ENCODE measurements around the gene PANK3. TPM values are rescaled to one million over a fixed set of nuclear protein-coding genes. Genes with fewer than 3 reads are reported as not detected.

PANK3 gene
- total RNA-seq, 1 experiment from 2014 or later = 99.6 TPM

DNA sequence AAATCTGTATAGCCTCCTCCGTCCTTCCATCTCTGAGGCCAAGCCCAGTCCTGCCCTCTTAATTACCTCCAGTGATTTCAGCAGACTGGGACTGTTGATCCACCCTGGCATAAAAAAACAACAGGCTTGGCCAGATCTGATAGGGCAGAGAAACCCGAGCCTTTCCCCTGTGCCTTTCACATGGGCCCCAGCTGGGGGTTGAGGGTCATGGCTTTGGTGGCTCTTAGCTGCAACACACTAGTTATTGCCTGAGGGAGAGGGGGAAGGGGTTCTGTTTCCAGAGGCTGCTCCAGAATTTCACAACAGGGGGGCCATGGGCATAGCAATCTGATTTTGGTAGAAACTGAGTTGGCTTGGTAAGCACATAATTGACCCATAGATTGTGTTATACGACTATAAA is 21.2 kb upstream of the PANK3 start:
- POLR2A ChIA-PET = no interaction called here
- CTCF ChIA-PET = no interaction called here
- Mint-ChIP-seq H3K4me3 (ENCODE audit: unreplicated experiment) (no peak overlapping the region), H3K27ac (ENCODE audit: unreplicated experiment) (no peak overlapping the region), H3K36me3 (ENCODE audit: insufficient read depth, unreplicated experiment) (no peaks in the 10 kb centered on the region), H3K27me3 (ENCODE audit: insufficient read depth, unreplicated experiment) (no peaks in the 10 kb centered on the region), H3K9me3 (ENCODE audit: unreplicated experiment) (no peaks in the 10 kb centered on the region), H3K4me1 (ENCODE audit: low read depth, unreplicated experiment) (no peaks in the 10 kb centered on the region)
- TF ChIP-seq, protein P1, sequence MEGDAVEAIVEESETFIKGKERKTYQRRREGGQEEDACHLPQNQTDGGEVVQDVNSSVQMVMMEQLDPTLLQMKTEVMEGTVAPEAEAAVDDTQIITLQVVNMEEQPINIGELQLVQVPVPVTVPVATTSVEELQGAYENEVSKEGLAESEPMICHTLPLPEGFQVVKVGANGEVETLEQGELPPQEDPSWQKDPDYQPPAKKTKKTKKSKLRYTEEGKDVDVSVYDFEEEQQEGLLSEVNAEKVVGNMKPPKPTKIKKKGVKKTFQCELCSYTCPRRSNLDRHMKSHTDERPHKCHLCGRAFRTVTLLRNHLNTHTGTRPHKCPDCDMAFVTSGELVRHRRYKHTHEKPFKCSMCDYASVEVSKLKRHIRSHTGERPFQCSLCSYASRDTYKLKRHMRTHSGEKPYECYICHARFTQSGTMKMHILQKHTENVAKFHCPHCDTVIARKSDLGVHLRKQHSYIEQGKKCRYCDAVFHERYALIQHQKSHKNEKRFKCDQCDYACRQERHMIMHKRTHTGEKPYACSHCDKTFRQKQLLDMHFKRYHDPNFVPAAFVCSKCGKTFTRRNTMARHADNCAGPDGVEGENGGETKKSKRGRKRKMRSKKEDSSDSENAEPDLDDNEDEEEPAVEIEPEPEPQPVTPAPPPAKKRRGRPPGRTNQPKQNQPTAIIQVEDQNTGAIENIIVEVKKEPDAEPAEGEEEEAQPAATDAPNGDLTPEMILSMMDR (IDR thresholded peaks at IDR 0.05; ENCODE audit: insufficient read depth in 1 of 2, low read depth in 1 of 2, low read length in 1 of 2, severe bottlenecking in 1 of 2, unreplicated experiment in 1 of 2) = no peak
- peak in 1 of 2 experiments; percentile 52 for DNase-seq
- peaks cover 5% of the 10 kb centered on the region for H3K4me1 ChIP-seq
- no TSS peak for BruUV-seq (replicated peaks)
- intact Hi-C loops (cut with micrococcal nuclease; ENCODE audit: unreplicated experiment) = no loop called here
- H3K9me3 ChIP-seq = no peaks in the 10 kb centered on the region; the same call in 1 of the 2 replicates
- H3K36me3 ChIP-seq (ENCODE audit: control insufficient read depth, insufficient read depth, low read length) = no peaks in the 10 kb centered on the region; the same call in 1 of the 2 replicates
- H3K27me3 ChIP-seq (replicated peaks; ENCODE audit: control insufficient read depth, insufficient read depth, low read length) = no peaks in the 10 kb centered on the region
- no peak overlapping the region for H3K4me3 ChIP-seq (ENCODE audit: low read depth, low read length)

DNA sequence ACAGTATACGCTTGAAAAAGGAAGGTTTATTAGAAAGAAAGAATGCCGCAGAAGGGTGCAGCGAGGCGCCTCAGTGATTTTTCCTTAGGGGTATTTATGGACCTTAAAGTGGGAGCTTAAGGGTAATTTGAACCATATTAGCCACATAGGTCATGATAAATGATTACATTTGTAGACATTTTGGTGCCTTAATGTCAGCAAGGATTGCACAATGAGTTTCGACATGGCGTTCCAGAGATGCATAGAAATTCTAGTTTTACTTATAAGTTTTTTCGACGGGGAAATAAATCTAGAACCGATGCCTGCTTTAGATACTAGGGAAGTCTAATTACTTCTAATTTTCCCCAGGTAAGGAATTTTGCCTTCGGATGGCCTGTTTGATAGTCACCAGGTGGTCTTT is 20.7 kb upstream of the PANK3 start:
- CTCF ChIA-PET = no interaction called here
- Mint-ChIP-seq H3K27me3 (ENCODE audit: insufficient read depth, unreplicated experiment) (no peaks in the 10 kb centered on the region), H3K4me1 (ENCODE audit: low read depth, unreplicated experiment) (no peaks in the 10 kb centered on the region), H3K36me3 (ENCODE audit: insufficient read depth, unreplicated experiment) (no peaks in the 10 kb centered on the region), H3K4me3 (ENCODE audit: unreplicated experiment) (no peak overlapping the region), H3K9me3 (ENCODE audit: unreplicated experiment) (no peaks in the 10 kb centered on the region), H3K27ac (ENCODE audit: unreplicated experiment) (no peak overlapping the region)
- TF ChIP-seq, protein P1 (IDR thresholded peaks at IDR 0.05; ENCODE audit: insufficient read depth in 1 of 2, low read depth in 1 of 2, low read length in 1 of 2, severe bottlenecking in 1 of 2, unreplicated experiment in 1 of 2) = no peak
- Histone ChIP-seq H3K4me3 (ENCODE audit: low read depth, low read length) (no peak overlapping the region), H3K36me3 (ENCODE audit: control insufficient read depth, insufficient read depth, low read length) (no peaks in the 10 kb centered on the region; the same call in 1 of the 2 replicates), H3K4me1 (peaks cover 5% of the 10 kb centered on the region), H3K27me3 (replicated peaks; ENCODE audit: control insufficient read depth, insufficient read depth, low read length) (no peaks in the 10 kb centered on the region), H3K9me3 (no peaks in the 10 kb centered on the region; the same call in 1 of the 2 replicates)
- POLR2A ChIA-PET = no interaction called here
- intact Hi-C loops (cut with micrococcal nuclease; ENCODE audit: unreplicated experiment) = no loop called here
- no peak for DNase-seq
- BruUV-seq (replicated peaks) = no TSS peak

DNA sequence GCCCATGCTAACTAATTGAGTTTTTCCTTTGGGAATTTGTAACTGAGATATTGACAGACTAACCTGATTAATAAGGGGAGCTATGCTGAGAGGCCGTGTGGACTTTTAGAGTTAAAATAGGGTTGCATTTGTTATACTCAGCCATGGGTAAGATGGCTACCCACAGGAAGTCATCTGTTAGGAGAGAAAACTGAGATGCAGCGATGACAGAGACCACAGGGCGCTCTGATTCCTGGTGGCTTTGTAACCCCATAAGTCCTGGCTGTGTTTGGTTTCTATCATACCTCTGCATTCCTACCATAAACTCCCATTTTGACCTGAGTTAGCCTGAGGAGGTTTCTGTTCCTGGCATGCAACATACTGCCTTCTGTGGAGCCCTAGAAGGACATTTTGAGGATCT is 19.5 kb upstream of the PANK3 start:
- Mint-ChIP-seq H3K27me3 (ENCODE audit: insufficient read depth, unreplicated experiment) (no peaks in the 10 kb centered on the region), H3K27ac (ENCODE audit: unreplicated experiment) (no peak overlapping the region), H3K4me1 (ENCODE audit: low read depth, unreplicated experiment) (no peaks in the 10 kb centered on the region), H3K9me3 (ENCODE audit: unreplicated experiment) (no peaks in the 10 kb centered on the region), H3K36me3 (ENCODE audit: insufficient read depth, unreplicated experiment) (no peaks in the 10 kb centered on the region), H3K4me3 (ENCODE audit: unreplicated experiment) (no peak overlapping the region)
- ChIA-PET CTCF (no interaction called here), POLR2A (no interaction called here)
- H3K36me3 ChIP-seq (ENCODE audit: control insufficient read depth, insufficient read depth, low read length) = no peaks in the 10 kb centered on the region
- intact Hi-C loops (cut with micrococcal nuclease; ENCODE audit: unreplicated experiment) = no loop called here
- no peaks in the 10 kb centered on the region; the same call in 1 of the 2 replicates for H3K9me3 ChIP-seq
- no peak for DNase-seq
- TF ChIP-seq, protein P1 (IDR thresholded peaks at IDR 0.05; ENCODE audit: insufficient read depth in 1 of 2, low read depth in 1 of 2, low read length in 1 of 2, severe bottlenecking in 1 of 2, unreplicated experiment in 1 of 2) = no peak
- H3K4me1 ChIP-seq = peaks cover 5% of the 10 kb centered on the region
- no TSS peak for BruUV-seq (replicated peaks)
- no peaks in the 10 kb centered on the region for H3K27me3 ChIP-seq (replicated peaks; ENCODE audit: control insufficient read depth, insufficient read depth, low read length)
- no peak overlapping the region for H3K4me3 ChIP-seq (ENCODE audit: low read depth, low read length)
